Measurements from ENCODE around the gene RANBP1.

Gene RANBP1

GRCh38 chr22:20149257-20150250 is 33.6 kb downstream of the RANBP1 start:
- no peak overlapping the region for H3K4me3 ChIP-seq (replicated peaks; ENCODE audit: insufficient read depth, low read length)

GRCh38 chr22:20150381-20151275 is 34.7 kb downstream of the RANBP1 start, which contains the start of gene CCDC188:
CCDC188 (minus strand) TSS chr22:20151055; CDS start chr22:20150986, 69 bp downstream.
- no peak within 1 kb of the TSS for H3K4me3 ChIP-seq (replicated peaks; ENCODE audit: insufficient read depth, low read length)
- no peak for DNase-seq (ENCODE audit: low read depth in 1 of 2, low spot score in 1 of 2)
- H3K27ac ChIP-seq (replicated peaks), result no peak within 1 kb of the TSS
- no peak for TF ChIP-seq SPI1 (IDR thresholded peaks at IDR 0.05; ENCODE audit: borderline replicate concordance, low read depth)
- TF ChIP-seq CTCF (IDR thresholded peaks at IDR 0.05; ENCODE audit: insufficient read depth, low read length), result no peak
- TF ChIP-seq POLR2AphosphoS5 (IDR thresholded peaks at IDR 0.05; ENCODE audit: low read depth), result no peak
- no peak for TF ChIP-seq GABPA (IDR thresholded peaks at IDR 0.05; ENCODE audit: low read depth)
- no peak for TF ChIP-seq REST (IDR thresholded peaks at IDR 0.05; ENCODE audit: insufficient replicate concordance, low read depth)
- H3K27me3 ChIP-seq (ENCODE audit: insufficient read depth, poor library complexity, severe bottlenecking), result peaks cover 6% of the 10 kb centered on the region

More at GRCh38 chr22:20149257-20150250, 33.6 kb downstream of the RANBP1 start:
- no peak overlapping the region for H3K27ac ChIP-seq (replicated peaks)
- TF ChIP-seq CTCF (IDR thresholded peaks at IDR 0.05; ENCODE audit: insufficient read depth, low read length) (no peak), SPI1 (IDR thresholded peaks at IDR 0.05; ENCODE audit: borderline replicate concordance, low read depth) (no peak), REST (IDR thresholded peaks at IDR 0.05; ENCODE audit: insufficient replicate concordance, low read depth) (no peak), POLR2AphosphoS5 (IDR thresholded peaks at IDR 0.05; ENCODE audit: low read depth) (no peak), GABPA (IDR thresholded peaks at IDR 0.05; ENCODE audit: low read depth) (no peak)
- H3K27me3 ChIP-seq (ENCODE audit: insufficient read depth, poor library complexity, severe bottlenecking), result no peaks in the 10 kb centered on the region
- DNase-seq (ENCODE audit: low read depth in 1 of 2, low spot score in 1 of 2), result no peak

- Histone ChIP-seq H3K27me3 (ENCODE audit: insufficient read depth, poor library complexity, severe bottlenecking) (peaks cover 7% of the 10 kb centered on the region), H3K4me3 (replicated peaks; ENCODE audit: insufficient read depth, low read length) (no peak overlapping the region), H3K27ac (replicated peaks) (no peak overlapping the region)
- no peak for TF ChIP-seq GABPA (IDR thresholded peaks at IDR 0.05; ENCODE audit: low read depth)
- DNase-seq (ENCODE audit: low read depth in 1 of 2, low spot score in 1 of 2), result no peak
Observed at GRCh38 chr22:20151276-20151588, 35.3 kb downstream of the RANBP1 start.

- H3K27ac ChIP-seq (replicated peaks), result no peak overlapping the region
Observed at GRCh38 chr22:20152464-20152890, 36.6 kb downstream of the RANBP1 start.

More at GRCh38 chr22:20152464-20152890, 36.6 kb downstream of the RANBP1 start:
- DNase-seq (ENCODE audit: low read depth in 1 of 2, low spot score in 1 of 2), result no peak
- Histone ChIP-seq H3K27me3 (ENCODE audit: insufficient read depth, poor library complexity, severe bottlenecking) (peaks cover 7% of the 10 kb centered on the region), H3K4me3 (replicated peaks; ENCODE audit: insufficient read depth, low read length) (no peak overlapping the region)
- TF ChIP-seq POLR2AphosphoS5 (IDR thresholded peaks at IDR 0.05; ENCODE audit: low read depth) (no peak), SPI1 (IDR thresholded peaks at IDR 0.05; ENCODE audit: borderline replicate concordance, low read depth) (no peak), REST (IDR thresholded peaks at IDR 0.05; ENCODE audit: insufficient replicate concordance, low read depth) (no peak), CTCF (IDR thresholded peaks at IDR 0.05; ENCODE audit: insufficient read depth, low read length) (no peak), GABPA (IDR thresholded peaks at IDR 0.05; ENCODE audit: low read depth) (no peak)
